Immature natural killer cell (primary cell): ENCODE results near the gene COX4I2. TPM values are rescaled to one million over a fixed set of nuclear protein-coding genes. Genes with fewer than 3 reads are reported as not detected.

ENCODE experiments used
- DNase-seq, 3 donors: peaks; one replicate each; pipeline ENCODE4 v3.0.0; 2022; ENCODE audit warnings: mixed read lengths in 1 of 3
- H3K27ac Mint-ChIP-seq, 6 donors: one replicate each; pipeline ENCODE4 v1.8.0; 2020; ENCODE audit warnings: mixed read lengths in 6 of 6, mild to moderate bottlenecking in 5 of 6, inconsistent platforms in 4 of 6, moderate library complexity in 3 of 6
- H3K27me3 Mint-ChIP-seq, 3 donors: one replicate each; pipeline ENCODE4 v1.8.0; 2020 to 2021; ENCODE audit warnings: low read depth in 3 of 3, mild to moderate bottlenecking in 3 of 3, mixed read lengths in 3 of 3, moderate library complexity in 3 of 3, inconsistent platforms in 1 of 3
- H3K36me3 Mint-ChIP-seq, 3 donors: one replicate each; pipeline ENCODE4 v1.8.0; 2020; ENCODE audit warnings: mixed read lengths in 3 of 3, inconsistent platforms in 2 of 3, mild to moderate bottlenecking in 2 of 3
- H3K4me1 Mint-ChIP-seq, 2 donors: one replicate each; pipeline ENCODE4 v1.8.0; 2020; ENCODE audit warnings: inconsistent platforms in 2 of 2, mild to moderate bottlenecking in 2 of 2, mixed read lengths in 2 of 2, moderate library complexity in 1 of 2
- H3K4me3 Mint-ChIP-seq, 5 donors: one replicate each; pipeline ENCODE4 v1.8.0; 2020; ENCODE audit warnings: mild to moderate bottlenecking in 5 of 5, mixed read lengths in 5 of 5, inconsistent platforms in 3 of 5, moderate library complexity in 3 of 5
- H3K9me3 Mint-ChIP-seq, 6 donors: one replicate each; pipeline ENCODE4 v1.8.0; 2020; ENCODE audit warnings: mild to moderate bottlenecking in 6 of 6, mixed read lengths in 6 of 6, inconsistent platforms in 4 of 6, moderate library complexity in 3 of 6
- polyA plus RNA-seq, 3 donors: library from polyadenylated mRNA; unstranded; fragments of 300-500 nt; fragmentation: Illumina TruSeq; gene quantifications; one replicate each; pipeline ENCODE4 v1.2.3, GENCODE V29; 2021

The COX4I2 gene
- polyA plus RNA-seq, 3 donors from 2014 or later, result not detected

- Mint-ChIP-seq H3K27ac (peak overlapping the region; percentile 92 to 100 (median 100)), H3K27me3 (peaks cover 0 to 12% (median 2%) of the 10 kb centered on the region in 3 donors), H3K36me3 (peaks cover 26 to 35% (median 28%) of the 10 kb centered on the region in 3 donors), H3K4me1 (peaks cover 99 to 100% of the 10 kb centered on the region in 2 donors), H3K4me3 (peak overlapping the region; percentile 63 to 99 (median 64)), H3K9me3 (no peaks in the 10 kb centered on the region)
- DNase-seq, result no peak
These were observed 41.9 kb downstream of the COX4I2 start for GRCh38 chr20:31679357-31680285.

- peaks cover 99 to 100% of the 10 kb centered on the region in 2 donors for H3K4me1 Mint-ChIP-seq
- H3K9me3 Mint-ChIP-seq, result no peaks in the 10 kb centered on the region
- peaks cover 0 to 4% (median 2%) of the 10 kb centered on the region in 3 donors for H3K27me3 Mint-ChIP-seq
- H3K4me3 Mint-ChIP-seq, result peak overlapping the region; percentile 28 to 99 (median 53)
- DNase-seq, result no peak
- H3K27ac Mint-ChIP-seq, result peak overlapping the region; percentile 87 to 100 (median 100)
- H3K36me3 Mint-ChIP-seq, result peaks cover 26 to 35% (median 28%) of the 10 kb centered on the region in 3 donors
These were observed 42.8 kb downstream of the COX4I2 start for GRCh38 chr20:31680286-31681127.

- Mint-ChIP-seq H3K36me3 (peaks cover 28 to 40% (median 30%) of the 10 kb centered on the region in 3 donors), H3K27ac (peak overlapping the region; percentile 87 to 100 (median 100)), H3K9me3 (no peaks in the 10 kb centered on the region), H3K4me1 (peaks cover 99 to 100% of the 10 kb centered on the region in 2 donors), H3K4me3 (peak overlapping the region; percentile 14 to 54 (median 52)), H3K27me3 (peaks cover 0 to 2% (median 2%) of the 10 kb centered on the region in 3 donors)
- no peak for DNase-seq
These were observed 43.5 kb downstream of the COX4I2 start for GRCh38 chr20:31681128-31681727.

DNA sequence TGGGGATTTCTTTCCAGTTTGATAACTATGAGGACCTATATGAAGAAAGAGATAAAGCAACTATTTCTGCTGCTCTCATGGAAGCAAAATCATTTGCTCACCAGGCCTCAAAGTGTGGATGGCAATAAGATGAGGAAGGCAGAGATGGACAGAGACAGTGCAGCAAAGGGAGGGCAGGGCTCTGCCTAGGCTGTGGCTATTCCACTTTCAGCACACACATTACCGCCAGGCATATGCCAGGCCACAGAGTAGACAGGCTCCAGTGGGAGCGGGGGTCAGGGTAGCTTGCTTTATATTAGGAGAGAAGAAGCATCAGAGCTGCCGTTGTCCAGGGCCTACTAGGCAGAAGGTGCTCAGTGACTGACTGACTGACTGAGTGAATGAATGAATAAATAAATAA lies 44.1 kb downstream of the COX4I2 start:
- Mint-ChIP-seq H3K36me3 (peaks cover 28 to 43% (median 29%) of the 10 kb centered on the region in 3 donors), H3K4me1 (peaks cover 99 to 100% of the 10 kb centered on the region in 2 donors), H3K4me3 (peak overlapping the region in 1 of 5 donors; percentile 52), H3K27ac (peak overlapping the region; percentile 87 to 100 (median 100)), H3K27me3 (peaks cover 0 to 2% (median 2%) of the 10 kb centered on the region in 3 donors), H3K9me3 (no peaks in the 10 kb centered on the region)
- DNase-seq, result no peak

DNA sequence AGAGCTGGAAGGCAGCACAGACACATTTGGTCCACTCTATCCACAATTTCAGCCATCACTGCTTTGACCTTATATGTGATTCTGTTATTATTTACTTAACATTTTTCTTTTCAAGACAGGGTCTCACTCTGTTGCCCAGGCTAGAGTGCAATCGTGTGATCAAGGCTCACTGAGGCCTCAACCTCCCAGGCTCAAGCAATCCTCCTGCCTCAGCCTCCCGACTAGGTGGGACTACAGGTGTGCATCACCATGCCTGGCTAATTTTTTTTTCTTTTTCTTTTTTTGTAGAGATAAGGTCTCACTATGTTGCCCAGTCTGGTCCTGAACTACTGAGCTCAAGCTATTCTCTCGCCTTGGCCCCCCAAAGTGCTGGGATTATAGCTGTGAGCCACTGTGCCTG lies 44.6 kb downstream of the COX4I2 start:
- Mint-ChIP-seq H3K27ac (peak overlapping the region; percentile 92 to 100 (median 100)), H3K27me3 (peaks cover 1 to 2% (median 2%) of the 10 kb centered on the region in 3 donors), H3K4me1 (peaks cover 98 to 100% of the 10 kb centered on the region in 2 donors), H3K9me3 (no peaks in the 10 kb centered on the region), H3K4me3 (peak overlapping the region in 2 of 5 donors; percentile 4 to 10), H3K36me3 (peaks cover 27 to 48% (median 33%) of the 10 kb centered on the region in 3 donors)
- no peak for DNase-seq

DNA sequence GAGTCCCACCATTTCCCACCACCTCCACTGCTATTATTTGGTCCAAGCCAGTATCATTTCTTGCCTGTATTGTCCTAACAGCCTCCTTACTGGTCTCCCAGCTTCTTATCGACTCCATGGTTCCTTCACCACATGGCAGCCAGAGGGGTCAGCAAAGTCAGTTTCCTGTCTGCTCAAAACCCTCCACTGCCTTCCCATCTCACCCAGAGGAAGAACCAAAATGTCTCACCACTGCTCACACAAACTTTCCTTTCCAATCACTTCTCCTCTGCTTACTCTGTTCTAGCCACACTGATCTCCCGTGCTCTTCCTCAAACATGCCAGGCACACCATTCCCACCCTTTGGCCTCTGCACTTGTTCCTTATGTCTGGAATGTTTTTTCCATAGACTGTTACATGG lies 45.2 kb downstream of the COX4I2 start:
- no peak for DNase-seq
- peak overlapping the region; percentile 4 to 65 (median 37) for H3K4me3 Mint-ChIP-seq
- peaks cover 27 to 50% (median 35%) of the 10 kb centered on the region in 3 donors for H3K36me3 Mint-ChIP-seq
- peaks cover 1 to 2% (median 2%) of the 10 kb centered on the region in 3 donors for H3K27me3 Mint-ChIP-seq
- peaks cover 97 to 100% of the 10 kb centered on the region in 2 donors for H3K4me1 Mint-ChIP-seq
- peak overlapping the region; percentile 92 to 100 (median 96) for H3K27ac Mint-ChIP-seq
- H3K9me3 Mint-ChIP-seq, result no peaks in the 10 kb centered on the region

DNA sequence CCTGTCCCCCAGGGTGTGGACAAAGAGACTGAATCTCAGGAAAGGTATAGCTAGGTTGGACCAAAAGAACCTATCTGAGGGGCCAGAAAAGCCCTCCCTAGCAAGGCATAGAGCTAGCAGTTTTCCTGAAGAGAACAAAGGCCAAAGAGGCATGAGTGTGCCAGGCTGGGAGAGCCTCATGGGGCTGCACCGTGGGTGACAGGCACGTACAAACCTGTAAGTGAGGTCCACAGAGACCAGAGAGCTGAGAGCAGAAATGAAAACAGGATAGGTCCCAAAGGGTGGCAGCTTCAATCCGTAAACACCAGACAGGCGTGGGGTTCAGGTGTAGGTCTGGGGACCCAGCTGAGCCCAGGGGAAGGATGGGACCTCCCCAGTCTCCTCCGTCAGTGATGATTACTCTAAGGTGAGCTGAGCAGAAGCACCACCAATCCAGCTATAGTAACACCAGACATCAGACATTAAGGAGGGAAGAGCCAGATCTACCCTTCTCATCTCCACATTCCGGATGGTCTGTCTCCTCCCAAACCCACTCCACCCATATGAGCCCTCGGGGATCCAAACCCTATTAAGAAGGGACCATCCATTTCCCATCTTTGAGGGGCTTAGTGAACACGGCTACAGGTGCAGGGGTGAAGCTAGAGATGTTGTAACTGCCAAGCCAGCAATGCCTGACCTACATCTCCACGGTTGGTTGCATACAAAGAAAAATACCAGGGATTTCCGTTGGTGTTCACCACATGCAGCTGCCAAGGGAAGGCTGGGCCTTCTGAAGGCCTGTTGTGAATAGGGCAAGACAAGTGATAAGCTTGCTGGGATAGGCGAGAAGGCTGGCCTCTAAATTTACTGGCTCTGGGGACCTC lies 46.7 kb downstream of the COX4I2 start:
- Mint-ChIP-seq H3K27ac (peak overlapping the region; percentile 74 to 100 (median 90)), H3K9me3 (no peaks in the 10 kb centered on the region), H3K4me3 (peak overlapping the region; percentile 54 to 79 (median 61)), H3K36me3 (peaks cover 23 to 47% (median 31%) of the 10 kb centered on the region in 3 donors), H3K27me3 (peaks cover 1 to 2% (median 2%) of the 10 kb centered on the region in 3 donors), H3K4me1 (peaks cover 94 to 100% of the 10 kb centered on the region in 2 donors)
- DNase-seq, result peak in 2 of 3 donors; percentile 29 to 33

DNA sequence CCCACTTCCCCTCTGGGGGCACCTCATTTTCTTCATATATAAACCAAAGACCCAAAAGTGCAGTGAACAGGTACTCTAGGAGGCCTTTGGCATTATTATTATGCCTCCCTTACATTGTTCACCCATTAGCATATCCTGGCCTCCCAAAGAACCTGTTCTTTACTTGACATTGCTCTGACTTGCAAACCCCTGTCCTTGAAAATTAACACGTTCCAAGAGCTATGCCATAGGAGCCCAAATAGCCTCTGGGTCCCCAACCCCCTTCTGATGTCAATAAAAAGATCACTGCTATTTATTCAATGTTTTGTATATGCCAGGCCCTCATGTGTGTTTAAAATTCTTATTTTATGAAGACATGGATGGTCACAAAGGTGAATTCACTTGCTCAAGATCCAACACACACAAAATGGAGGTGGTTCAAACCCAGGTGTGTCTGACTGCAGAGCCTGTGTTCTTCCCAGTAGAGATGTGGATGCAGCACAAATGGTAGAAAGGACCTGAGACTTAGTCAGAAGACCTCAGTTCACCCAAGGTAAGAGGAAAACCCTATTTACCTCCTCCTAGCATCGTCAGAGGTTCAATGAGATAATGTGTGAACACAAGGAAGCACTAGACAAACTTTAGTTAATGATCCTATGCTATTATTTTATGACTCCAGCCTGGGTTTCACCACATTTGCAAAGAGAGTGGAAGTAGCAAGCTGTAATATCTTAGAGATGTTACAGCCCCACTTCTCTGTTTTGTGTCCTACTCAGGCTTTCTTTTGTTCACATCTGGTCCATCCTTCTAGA lies 48.3 kb downstream of the COX4I2 start:
- peaks cover 1 to 2% (median 2%) of the 10 kb centered on the region in 3 donors for H3K27me3 Mint-ChIP-seq

DNA sequence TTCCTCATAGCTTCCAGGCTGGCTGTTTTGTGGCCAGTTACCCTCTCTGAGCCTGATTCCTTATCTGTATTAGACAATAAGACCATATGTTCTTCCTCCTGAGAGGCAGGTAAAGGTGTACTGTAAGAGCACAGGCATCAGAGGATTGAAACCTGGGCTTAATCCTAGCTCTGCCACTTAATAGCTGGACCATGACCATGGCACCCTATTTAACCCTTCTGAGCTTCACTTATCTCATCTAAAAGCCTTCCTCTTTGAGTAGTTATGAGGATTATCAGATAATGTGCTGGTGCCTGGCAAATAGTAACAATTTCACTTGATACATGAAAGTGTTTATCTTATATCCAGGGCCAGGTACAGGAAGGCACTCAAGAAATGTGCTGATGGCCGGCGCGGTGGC lies 50.1 kb downstream of the COX4I2 start:
- H3K4me3 Mint-ChIP-seq, result no peak overlapping the region
- H3K36me3 Mint-ChIP-seq, result peaks cover 16 to 46% (median 17%) of the 10 kb centered on the region in 3 donors
- no peaks in the 10 kb centered on the region for H3K9me3 Mint-ChIP-seq
- peaks cover 91 to 96% of the 10 kb centered on the region in 2 donors for H3K4me1 Mint-ChIP-seq
- DNase-seq, result no peak
- H3K27me3 Mint-ChIP-seq, result peaks cover 0 to 2% (median 1%) of the 10 kb centered on the region in 3 donors
- peak overlapping the region; percentile 75 to 100 (median 86) for H3K27ac Mint-ChIP-seq

More for the DNA sequence above, 48.3 kb downstream of the COX4I2 start:
- Mint-ChIP-seq H3K36me3 (peaks cover 16 to 41% (median 20%) of the 10 kb centered on the region in 3 donors), H3K4me3 (peak overlapping the region in 4 of 5 donors; percentile 20 to 79 (median 54)), H3K27ac (peak overlapping the region; percentile 74 to 100 (median 90)), H3K4me1 (peaks cover 91 to 96% of the 10 kb centered on the region in 2 donors), H3K9me3 (no peaks in the 10 kb centered on the region)
- DNase-seq, result no peak

DNA sequence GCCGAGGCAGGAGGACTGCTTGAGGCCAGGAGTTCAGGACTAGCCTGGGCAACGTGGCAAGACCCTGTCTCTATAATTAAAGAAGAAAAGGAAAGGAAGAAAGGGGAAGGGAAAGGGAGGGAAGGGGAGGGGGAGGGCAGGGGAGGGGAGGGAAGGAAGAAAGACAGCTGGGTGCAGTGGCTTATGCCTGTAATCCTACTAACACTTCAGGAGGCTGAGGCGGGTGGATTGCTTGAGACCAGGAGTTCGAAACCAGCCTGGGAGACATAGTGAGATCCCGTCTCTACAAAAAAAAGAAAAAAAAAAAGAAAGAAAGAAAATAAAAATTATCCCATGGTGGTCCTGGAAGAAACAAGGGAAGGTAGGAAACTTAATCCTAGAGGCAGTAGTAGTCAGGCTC lies 51.4 kb downstream of the COX4I2 start:
- Mint-ChIP-seq H3K4me1 (peaks cover 88 to 95% of the 10 kb centered on the region in 2 donors), H3K4me3 (peak overlapping the region in 3 of 5 donors; percentile 0 to 49 (median 26))

DNA sequence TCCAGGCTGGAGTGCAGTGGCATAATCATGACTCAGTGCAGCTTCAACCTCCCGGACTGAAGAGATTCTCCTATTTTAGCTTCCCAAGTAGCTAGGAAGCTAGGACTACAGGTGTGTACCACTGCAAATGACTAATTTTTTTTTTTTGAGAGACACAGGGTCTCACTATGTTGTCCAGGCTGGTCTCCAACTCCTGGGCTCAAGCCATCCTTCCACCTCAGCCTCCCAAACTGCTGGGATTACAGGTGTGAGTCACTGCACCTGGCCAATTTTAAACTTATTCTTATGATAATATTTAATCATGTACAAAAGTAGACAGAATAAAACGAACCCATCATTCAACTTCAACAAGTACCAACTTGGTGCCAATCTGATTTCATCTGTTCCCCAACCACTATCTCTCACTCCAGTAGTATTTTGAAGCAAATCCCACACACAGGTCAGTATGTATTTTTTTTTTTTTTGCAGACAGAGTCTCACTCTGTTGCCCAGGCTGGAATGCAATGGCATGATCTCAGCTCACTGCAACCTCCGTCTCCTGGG lies 52.5 kb downstream of the COX4I2 start:
- Mint-ChIP-seq H3K4me3 (peak overlapping the region; percentile 32 to 79 (median 59)), H3K27ac (peak overlapping the region; percentile 87 to 100 (median 94)), H3K27me3 (peaks cover 0 to 1% (median 0%) of the 10 kb centered on the region in 3 donors), H3K4me1 (peaks cover 88 to 95% of the 10 kb centered on the region in 2 donors), H3K36me3 (peaks cover 11 to 38% (median 11%) of the 10 kb centered on the region in 3 donors), H3K9me3 (no peaks in the 10 kb centered on the region)
- no peak for DNase-seq

More for the DNA sequence above, 51.4 kb downstream of the COX4I2 start:
- Mint-ChIP-seq H3K27ac (peak overlapping the region; percentile 85 to 100 (median 88)), H3K36me3 (peaks cover 11 to 39% (median 11%) of the 10 kb centered on the region in 3 donors), H3K9me3 (no peaks in the 10 kb centered on the region), H3K27me3 (peaks cover 0 to 1% (median 0%) of the 10 kb centered on the region in 3 donors)
- no peak for DNase-seq
